ENCODE results near the gene PHLDB2. TPM values are rescaled to one million over a fixed set of nuclear protein-coding genes. Genes with fewer than 3 reads are reported as not detected.

Gene PHLDB2
- total RNA-seq, 2 donors from 2014 or later = 125 to 135 TPM

DNA sequence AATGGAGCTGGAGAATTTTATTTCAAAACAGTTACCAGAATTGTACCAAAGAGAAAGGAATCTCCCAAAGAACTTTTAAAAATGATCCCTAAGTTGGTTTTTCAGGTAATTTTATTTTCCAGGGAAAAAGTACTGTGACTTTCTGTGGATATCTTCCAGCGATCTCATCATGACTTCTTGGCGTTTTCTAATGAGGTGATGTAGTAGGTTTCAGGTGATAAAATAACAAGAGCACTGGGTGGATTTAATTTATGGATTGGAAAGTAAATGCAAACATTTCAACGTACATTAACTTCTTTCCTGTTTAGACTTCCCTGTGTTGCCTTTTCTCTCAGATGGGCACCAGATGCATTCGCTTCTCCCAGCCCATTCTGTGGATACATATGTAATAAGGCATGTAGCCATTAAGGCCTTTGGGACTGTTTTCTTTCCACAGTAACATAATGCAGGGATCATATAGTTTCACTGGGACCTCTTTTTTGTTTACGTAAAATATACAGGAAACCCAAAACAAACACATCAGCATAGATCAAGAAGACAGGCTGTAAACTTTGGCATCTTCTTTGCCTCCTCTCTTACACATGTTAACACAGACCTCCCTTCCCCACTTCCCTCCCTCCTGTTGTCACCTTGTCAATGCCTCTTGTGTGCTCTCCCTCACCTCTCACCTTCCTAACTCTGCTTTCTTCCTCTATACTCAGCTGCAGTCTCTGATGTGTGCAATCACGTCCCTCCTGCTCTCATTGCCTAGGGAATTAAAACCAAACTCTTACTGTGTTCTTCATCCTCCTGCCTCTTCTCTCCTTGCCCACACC, 13.0 kb downstream of the PHLDB2 start:
- intact Hi-C loops (cut with DNase I) = no loop called here
- no peak for DNase-seq (ENCODE audit: low spot score)

DNA sequence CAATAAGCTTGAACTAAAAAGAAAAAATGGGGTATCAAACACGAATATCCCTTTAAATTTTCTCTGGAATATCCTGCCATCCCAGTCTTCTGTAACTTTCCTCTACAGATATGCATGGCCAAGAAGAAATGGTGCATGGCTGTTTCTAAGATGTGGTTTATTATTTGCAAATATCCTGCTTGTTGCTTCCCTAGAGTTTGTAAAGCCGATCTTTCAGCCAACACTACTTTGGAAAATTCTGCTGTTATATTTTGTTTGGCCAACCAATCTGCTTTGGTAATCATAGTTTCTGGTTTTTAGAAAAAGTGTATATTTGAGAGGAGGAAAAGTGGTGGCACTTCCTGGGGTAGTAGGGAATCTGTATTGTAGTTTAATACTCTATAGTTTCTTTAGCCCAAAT, 13.9 kb downstream of the PHLDB2 start:
- DNase-seq (ENCODE audit: low spot score) = no peak
- intact Hi-C loops (cut with DNase I) = no loop called here

- intact Hi-C loops (cut with DNase I) = no loop called here
- no peak for DNase-seq (ENCODE audit: low spot score)
Measured at GRCh38 chr3:111874177-111874820, 15.2 kb downstream of the PHLDB2 start.

DNA sequence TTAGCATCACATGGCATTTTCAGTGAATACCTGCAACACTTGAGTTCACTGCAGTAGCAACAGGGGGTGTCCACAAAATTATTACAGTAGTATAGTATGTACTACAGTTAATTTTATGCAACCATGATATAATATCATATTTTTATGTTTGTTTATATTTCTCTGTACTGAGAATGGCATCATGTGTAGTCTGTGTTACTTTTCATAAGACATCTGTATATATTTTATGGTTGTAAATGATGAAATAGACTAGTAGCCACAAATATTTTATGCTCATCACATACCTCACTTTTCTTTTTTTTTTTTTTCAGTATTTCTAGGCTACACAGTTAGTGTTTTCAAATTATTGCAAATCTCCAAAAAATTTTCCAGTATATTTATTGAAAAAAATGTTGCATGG, 22.4 kb downstream of the PHLDB2 start:
- DNase-seq (ENCODE audit: low spot score) = no peak
- intact Hi-C loops (cut with DNase I) = no loop called here

GRCh38 chr3:111882194-111882593, 23.1 kb downstream of the PHLDB2 start:
- DNase-seq (ENCODE audit: low spot score) = no peak
- intact Hi-C loops (cut with DNase I) = no loop called here

DNA sequence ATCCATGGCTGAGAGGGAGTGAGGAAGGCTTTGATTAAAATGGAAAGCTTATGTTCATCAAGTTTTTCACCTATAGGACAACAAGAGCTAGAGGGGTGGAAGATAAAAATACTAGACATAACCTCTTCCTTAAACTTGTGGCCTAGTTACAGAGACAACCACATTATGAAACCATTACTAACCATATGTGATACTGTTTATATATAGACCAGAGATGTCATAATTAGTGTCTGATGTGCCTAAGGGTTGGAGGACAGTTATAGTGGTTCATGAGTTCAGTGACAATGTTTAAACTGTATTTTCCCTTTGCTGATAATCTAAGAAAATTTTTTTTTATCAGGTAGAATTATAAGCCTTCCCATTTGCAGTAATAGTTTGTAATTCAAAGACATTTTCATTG, 23.7 kb downstream of the PHLDB2 start:
- intact Hi-C loops (cut with DNase I) = no loop called here
- no peak for DNase-seq (ENCODE audit: low spot score)

DNA sequence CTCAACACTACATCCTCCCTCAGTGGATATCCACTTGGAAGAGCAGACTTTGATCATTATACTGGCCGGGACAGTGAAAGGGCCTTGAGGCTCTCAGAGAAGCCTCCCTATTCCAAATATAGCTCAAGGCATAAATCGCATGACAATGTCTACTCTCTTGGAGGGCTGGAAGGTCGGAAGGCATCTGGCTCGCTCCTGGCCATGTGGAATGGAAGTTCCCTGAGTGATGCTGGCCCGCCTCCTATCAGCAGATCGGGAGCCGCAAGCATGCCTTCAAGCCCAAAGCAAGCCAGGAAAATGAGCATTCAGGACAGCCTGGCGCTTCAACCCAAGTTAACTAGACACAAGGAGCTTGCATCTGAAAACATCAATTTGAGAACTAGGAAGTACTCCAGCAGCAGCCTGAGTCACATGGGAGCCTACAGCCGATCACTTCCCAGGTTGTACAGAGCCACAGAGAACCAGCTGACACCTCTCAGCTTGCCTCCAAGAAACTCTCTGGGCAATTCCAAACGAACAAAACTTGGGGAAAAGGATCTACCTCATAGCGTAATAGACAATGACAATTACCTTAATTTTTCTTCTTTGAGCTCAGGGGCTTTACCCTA, 25.4 kb downstream of the PHLDB2 start:
- no peak for DNase-seq (ENCODE audit: low spot score)
- intact Hi-C loops (cut with DNase I) = no loop called here

DNA sequence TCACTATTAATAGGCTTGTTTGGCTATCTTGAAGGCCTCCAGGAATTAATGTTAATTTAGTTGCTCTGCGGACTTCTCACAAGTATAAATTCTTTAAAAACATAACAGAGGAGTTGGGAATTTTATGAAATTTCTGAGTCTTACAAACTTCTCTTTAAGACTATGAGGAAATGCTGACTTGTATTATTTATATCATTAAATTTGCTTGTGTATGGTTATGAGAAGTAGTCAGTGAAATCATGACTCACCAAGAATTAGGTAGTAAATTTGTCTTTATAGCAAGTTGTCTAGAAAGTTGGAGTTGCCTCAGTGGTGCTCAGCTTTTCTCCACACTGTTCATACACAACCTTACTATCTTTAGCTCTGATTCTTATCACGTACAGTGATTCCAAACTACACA, 26.5 kb downstream of the PHLDB2 start:
- intact Hi-C loops (cut with DNase I) = no loop called here

DNA sequence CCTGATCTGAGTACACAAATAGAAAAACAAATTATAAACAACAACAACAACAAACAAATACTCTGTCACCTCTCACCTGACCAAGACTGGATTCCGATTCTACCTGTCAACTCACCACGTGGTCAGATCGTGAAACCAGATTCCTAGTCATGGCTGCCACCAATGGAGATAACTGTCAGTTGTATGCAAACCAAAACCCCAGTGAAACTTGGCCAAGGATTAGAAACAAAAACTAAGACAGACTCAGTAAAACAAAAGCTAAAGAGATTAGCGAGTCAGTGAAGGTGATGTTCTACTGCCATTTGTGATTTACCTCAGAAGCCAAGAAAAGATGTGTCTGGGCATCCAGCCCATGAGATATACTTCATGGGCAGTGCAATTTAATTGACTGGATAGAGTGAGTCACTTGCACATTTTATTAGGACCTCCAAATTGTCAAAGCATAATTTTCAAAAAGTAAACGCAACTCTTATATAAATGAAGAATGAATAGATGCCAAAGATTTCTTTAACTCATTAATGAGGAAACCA, 31.1 kb downstream of the PHLDB2 start:
- no peak for DNase-seq (ENCODE audit: low spot score)
- intact Hi-C loops (cut with DNase I) = no loop called here

More for the DNA sequence above, 26.5 kb downstream of the PHLDB2 start:
- no peak for DNase-seq (ENCODE audit: low spot score)

DNA sequence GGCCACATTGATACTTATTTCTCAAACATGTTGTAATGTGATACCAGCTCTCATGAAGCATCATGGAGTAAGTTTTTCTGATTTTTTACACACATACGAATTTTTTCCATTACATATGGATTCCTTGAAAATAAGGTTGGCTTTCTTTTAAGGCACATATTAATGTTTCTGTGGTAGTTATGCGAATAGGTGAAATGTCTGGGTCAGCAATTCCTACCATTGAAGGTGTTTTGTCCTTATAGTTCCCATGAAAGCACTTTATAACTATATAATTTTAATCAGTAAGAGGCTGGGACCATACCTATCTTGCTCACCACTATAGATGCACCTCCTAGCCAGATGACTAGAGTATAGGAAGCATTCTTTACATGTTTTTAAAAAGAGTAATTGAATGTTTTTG, 33.0 kb downstream of the PHLDB2 start:
- DNase-seq (ENCODE audit: low spot score) = no peak
- intact Hi-C loops (cut with DNase I) = no loop called here

- intact Hi-C loops (cut with DNase I) = no loop called here
- no peak for DNase-seq (ENCODE audit: low spot score)
Measured at GRCh38 chr3:111895071-111895470, 36.0 kb downstream of the PHLDB2 start.

DNA sequence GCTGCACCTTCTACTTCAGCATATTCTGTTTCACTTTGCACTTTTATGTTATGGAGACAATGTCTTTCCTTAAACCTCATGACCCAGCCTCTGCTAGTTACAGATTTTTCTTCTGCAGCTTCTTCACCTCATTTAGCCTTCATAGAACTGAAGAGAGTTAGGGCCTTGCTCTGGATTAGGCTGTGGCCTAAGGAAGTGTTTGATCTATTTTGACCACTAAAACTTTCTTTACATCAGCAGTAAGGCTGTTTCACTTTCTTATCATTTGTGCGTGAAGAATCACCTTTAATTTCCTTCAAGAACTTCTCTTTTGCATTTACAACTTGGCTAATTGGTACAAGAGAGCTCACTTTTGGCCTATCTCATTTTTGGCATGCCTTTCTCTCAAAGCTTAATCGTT, 40.9 kb downstream of the PHLDB2 start:
- intact Hi-C loops (cut with DNase I) = no loop called here
- no peak for DNase-seq (ENCODE audit: low spot score)

DNA sequence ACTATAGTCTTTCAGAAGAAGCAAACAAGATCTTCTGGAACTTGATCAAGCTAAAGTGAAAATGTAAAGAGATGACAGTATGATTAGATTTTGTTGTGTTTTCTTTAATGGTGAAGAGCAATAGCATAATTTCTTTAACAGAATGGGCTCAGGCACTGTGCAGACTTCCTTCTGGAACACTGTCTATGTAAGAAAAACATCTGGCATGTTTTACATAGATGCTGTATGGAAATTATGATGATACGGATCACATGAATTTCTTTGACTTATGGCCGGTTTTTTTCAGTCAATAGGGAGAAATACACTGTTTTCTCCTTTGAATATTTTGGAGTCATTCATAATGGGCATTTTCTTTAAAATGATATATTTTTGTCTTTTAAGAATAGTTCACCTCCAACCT, 42.6 kb downstream of the PHLDB2 start:
- intact Hi-C loops (cut with DNase I) = no loop called here
- no peak for DNase-seq (ENCODE audit: low spot score)

- intact Hi-C loops (cut with DNase I) = no loop called here
- DNase-seq (ENCODE audit: low spot score) = no peak
Measured at GRCh38 chr3:111902534-111902933, 43.5 kb downstream of the PHLDB2 start.

DNA sequence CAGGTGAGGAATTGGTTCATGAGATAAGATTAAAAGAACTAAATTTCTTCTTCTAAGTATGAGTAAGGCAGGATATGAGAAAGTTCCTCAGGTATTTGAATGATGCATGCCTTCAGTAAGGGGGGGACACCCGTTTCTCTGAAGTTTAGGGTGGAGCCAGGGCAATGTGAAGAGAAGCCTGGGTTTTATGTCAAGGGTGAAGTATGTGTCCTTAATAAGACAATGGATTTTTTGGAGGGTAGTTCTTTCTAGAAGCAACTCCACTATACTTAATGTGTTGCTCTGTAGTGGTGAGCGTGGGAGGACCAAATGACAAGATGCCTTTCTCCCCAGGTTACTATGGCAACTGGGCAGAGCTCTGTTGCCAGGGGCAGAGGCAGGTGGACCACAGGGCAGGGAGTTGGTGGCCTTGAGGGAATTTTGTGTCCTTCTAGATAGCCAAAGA, 44.0 kb downstream of the PHLDB2 start:
- DNase-seq (ENCODE audit: low spot score) = no peak
- intact Hi-C loops (cut with DNase I) = no loop called here

DNA sequence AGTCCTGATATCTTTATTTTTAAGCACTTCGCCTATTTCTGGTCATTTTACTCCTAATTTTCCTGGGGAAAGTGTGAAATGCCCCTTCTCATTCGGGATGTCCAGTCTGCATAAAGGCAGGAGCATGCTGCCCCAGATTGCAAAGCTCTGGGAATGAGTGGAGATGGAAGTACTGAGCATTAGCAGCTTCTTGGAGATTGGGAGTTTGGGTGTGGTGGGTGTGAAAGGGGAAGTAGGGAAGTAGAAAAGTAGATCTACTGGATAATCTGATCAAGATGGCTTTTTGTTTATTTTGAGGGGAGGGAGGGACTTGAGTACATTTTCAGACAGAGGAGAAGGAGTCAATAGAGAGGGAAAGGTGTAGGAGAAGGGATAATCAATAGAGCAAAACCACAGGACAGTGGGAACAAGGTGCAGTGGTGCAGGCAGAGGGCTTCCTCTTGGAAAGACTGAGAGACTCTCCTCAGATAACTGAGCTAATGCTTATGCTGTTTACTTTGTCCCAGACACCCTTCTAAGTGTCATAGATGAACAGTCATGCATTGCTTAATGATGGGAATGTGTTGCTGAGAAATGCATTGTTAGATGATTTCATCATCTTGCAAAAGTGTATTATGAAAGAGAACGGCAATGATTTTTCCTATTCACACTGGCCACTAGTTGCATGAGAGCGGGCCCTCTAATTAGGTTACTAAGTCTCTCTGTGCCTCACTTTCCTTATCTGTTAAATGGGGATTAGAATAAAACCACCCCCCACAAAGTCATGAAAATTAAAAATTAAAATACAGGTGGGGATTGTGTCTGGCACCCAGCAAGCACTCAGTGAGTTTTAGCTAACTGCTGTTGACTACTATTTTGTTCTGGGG, 45.5 kb downstream of the PHLDB2 start:
- intact Hi-C loops (cut with DNase I) = loop anchor here in 1 of 2 donors (5.0 kb wide), 1 partner anchor 42 kb away; no protein-coding TSS in a partner anchor
- no peak for DNase-seq (ENCODE audit: low spot score)

DNA sequence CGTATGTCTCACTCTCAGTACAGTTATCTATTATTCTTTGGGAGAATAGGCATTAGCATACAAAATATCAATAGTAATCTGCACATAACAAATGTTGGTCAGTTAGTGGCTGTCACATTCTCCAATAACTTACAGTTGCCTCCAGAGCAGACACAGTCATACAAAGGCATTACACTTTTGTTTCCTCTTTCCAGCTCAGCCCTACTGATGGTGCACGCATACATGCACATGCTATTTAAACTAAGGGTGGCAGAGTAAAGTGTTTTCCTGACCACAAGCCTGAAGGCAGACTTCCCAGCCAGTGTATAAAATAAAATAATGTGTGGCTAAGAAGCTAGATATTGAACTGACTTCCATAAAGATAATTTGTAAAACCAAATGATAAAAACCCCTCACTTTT, 47.6 kb downstream of the PHLDB2 start:
- intact Hi-C loops (cut with DNase I) = loop anchor here in 1 of 2 donors (5.0 kb wide), 1 partner anchor 44 kb away; no protein-coding TSS in a partner anchor
- DNase-seq (ENCODE audit: low spot score) = no peak

- intact Hi-C loops (cut with DNase I) = loop anchor here in 1 of 2 donors (5.0 kb wide), 1 partner anchor 45 kb away; no protein-coding TSS in a partner anchor
- no peak for DNase-seq (ENCODE audit: low spot score)
Measured at GRCh38 chr3:111907151-111907550, 48.1 kb downstream of the PHLDB2 start.

DNA sequence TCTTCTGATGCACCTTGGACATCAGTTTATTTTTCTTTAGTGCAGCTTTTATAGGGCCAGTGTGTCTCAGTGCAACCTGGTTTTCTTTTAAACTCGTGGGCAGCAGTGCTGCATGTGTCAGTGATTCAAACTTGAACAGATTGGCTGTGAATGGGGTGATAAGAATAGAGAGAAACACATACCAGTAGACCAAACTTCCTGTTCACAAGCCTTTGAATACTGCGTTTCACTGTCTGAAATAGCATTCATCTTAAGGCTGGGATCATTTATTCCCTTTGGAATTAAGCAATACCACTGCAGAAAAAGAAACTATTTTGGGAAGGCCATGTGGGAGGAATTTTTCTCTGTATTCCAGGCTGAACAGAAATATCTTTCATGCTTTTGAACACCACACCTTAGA, 51.7 kb downstream of the PHLDB2 start:
- no peak for DNase-seq (ENCODE audit: low spot score)
- intact Hi-C loops (cut with DNase I) = no loop called here

All from posterior vena cava (tissue), 2 donors.